Measurements from ENCODE around the gene CMKLR1. TPM values are rescaled to one million over a fixed set of nuclear protein-coding genes. Genes with fewer than 3 reads are reported as not detected.
A peak's percentile ranks its signal among the peaks of the same experiment; 100 is the strongest.

CMKLR1 gene
- total and polyA plus RNA-seq, 10 of the 15 experiments (the other 5 are each of a cell fraction or from before 2014, with no cell fraction given), result 13.8 to 52.3 (median 26.2) TPM

DNA sequence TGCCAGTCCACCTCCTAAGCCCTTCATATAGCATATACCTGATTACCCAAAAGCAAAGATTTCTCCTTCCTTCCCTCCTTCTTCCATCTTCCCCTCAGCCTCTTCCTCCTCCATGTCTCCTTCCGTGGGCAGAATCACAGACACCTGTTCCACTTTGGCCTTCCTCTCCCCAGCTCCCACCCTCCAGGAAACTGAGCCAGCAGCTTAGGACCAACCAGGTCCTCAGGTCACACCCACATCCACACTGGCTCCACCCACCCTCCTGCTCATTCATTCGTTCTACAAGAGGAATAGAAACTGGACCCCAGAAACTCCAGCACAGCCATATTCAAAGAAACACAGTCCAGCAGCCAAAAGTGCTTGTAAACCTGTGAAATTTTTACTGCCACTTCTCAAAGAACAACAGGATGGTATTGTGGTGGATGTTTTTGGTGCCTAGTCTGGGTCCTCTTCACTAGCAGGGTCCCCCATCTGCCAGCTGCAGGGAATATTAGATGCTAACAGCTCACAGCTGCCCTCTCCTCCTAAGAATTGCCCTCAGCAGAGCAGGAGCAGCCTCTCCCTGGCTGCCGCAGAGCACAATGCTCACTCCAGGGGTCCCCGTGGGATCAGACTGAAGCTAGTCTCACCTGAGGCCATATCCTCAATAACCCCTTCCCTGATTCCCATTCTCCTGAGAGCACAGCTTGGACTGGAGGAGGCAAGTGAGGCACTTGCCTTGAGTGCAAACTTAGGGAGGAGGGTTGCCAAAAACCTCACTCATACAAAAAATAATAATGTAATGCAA lies 18.4 kb downstream of the CMKLR1 start:
- CTCF ChIA-PET, result interaction anchor here (0.6 to 8.9 kb wide), 5 partner anchors 9 to 766 kb away, joined by 3 to 75 read pairs (median 5); no protein-coding TSS in a partner anchor
- peak; percentile 90 for ATAC-seq
- TF ChIP-seq TCF3 (IDR thresholded peaks at IDR 0.05; ENCODE audit: borderline replicate concordance, insufficient read depth, low read depth, low read length) (no peak), IKZF2 (IDR thresholded peaks at IDR 0.05) (peak; percentile 49 to 52; a peak in 1 of 4 replicates), MYC (IDR thresholded peaks at IDR 0.05; ENCODE audit: insufficient read depth, insufficient read length, insufficient replicate concordance, low read length, severe bottlenecking) (no peak), ZNF24 (IDR thresholded peaks at IDR 0.05) (peak; percentile 97), NFYA (IDR thresholded peaks at IDR 0.05; ENCODE audit: borderline replicate concordance, low read depth, low read length) (no peak), NFXL1 (IDR thresholded peaks at IDR 0.05; ENCODE audit: borderline replicate concordance) (no peak), SIX5 (IDR thresholded peaks at IDR 0.05; ENCODE audit: low read depth, low read length, severe bottlenecking) (no peak), ZNF622 (IDR thresholded peaks at IDR 0.05) (no peak), POU2F2 (IDR thresholded peaks at IDR 0.05; ENCODE audit: borderline replicate concordance, low read depth, low read length) (no peak), JUND (IDR thresholded peaks at IDR 0.05; ENCODE audit: low read depth, low read length) (no peak), RBBP5 (conservative IDR thresholded peaks at IDR 0.05) (no peak)
- TF ChIP-seq, protein P1, sequence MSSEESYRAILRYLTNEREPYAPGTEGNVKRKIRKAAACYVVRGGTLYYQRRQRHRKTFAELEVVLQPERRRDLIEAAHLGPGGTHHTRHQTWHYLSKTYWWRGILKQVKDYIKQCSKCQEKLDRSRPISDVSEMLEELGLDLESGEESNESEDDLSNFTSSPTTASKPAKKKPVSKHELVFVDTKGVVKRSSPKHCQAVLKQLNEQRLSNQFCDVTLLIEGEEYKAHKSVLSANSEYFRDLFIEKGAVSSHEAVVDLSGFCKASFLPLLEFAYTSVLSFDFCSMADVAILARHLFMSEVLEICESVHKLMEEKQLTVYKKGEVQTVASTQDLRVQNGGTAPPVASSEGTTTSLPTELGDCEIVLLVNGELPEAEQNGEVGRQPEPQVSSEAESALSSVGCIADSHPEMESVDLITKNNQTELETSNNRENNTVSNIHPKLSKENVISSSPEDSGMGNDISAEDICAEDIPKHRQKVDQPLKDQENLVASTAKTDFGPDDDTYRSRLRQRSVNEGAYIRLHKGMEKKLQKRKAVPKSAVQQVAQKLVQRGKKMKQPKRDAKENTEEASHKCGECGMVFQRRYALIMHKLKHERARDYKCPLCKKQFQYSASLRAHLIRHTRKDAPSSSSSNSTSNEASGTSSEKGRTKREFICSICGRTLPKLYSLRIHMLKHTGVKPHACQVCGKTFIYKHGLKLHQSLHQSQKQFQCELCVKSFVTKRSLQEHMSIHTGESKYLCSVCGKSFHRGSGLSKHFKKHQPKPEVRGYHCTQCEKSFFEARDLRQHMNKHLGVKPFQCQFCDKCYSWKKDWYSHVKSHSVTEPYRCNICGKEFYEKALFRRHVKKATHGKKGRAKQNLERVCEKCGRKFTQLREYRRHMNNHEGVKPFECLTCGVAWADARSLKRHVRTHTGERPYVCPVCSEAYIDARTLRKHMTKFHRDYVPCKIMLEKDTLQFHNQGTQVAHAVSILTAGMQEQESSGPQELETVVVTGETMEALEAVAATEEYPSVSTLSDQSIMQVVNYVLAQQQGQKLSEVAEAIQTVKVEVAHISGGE (CRISPR knock-in tag; IDR thresholded peaks at IDR 0.05), result no peak
- TF ChIP-seq, protein P2, sequence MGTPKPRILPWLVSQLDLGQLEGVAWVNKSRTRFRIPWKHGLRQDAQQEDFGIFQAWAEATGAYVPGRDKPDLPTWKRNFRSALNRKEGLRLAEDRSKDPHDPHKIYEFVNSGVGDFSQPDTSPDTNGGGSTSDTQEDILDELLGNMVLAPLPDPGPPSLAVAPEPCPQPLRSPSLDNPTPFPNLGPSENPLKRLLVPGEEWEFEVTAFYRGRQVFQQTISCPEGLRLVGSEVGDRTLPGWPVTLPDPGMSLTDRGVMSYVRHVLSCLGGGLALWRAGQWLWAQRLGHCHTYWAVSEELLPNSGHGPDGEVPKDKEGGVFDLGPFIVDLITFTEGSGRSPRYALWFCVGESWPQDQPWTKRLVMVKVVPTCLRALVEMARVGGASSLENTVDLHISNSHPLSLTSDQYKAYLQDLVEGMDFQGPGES (IDR thresholded peaks at IDR 0.05), result no peak
- TF ChIP-seq, protein P3, sequence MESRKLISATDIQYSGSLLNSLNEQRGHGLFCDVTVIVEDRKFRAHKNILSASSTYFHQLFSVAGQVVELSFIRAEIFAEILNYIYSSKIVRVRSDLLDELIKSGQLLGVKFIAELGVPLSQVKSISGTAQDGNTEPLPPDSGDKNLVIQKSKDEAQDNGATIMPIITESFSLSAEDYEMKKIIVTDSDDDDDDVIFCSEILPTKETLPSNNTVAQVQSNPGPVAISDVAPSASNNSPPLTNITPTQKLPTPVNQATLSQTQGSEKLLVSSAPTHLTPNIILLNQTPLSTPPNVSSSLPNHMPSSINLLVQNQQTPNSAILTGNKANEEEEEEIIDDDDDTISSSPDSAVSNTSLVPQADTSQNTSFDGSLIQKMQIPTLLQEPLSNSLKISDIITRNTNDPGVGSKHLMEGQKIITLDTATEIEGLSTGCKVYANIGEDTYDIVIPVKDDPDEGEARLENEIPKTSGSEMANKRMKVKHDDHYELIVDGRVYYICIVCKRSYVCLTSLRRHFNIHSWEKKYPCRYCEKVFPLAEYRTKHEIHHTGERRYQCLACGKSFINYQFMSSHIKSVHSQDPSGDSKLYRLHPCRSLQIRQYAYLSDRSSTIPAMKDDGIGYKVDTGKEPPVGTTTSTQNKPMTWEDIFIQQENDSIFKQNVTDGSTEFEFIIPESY (IDR thresholded peaks at IDR 0.05), result no peak

More for the DNA sequence above, 18.4 kb downstream of the CMKLR1 start:
- 31% methylated on average over 4 of the region's 4 CpGs for WGBS (ENCODE audit: insufficient coverage, insufficient replicate concordance, low lambda C conversion rate, missing lambda C conversion rate)
- no peaks in the 10 kb centered on the region for H4K20me1 ChIP-seq (ENCODE audit: control insufficient read depth, insufficient read depth)
- H3K9me3 ChIP-seq (replicated peaks; ENCODE audit: control insufficient read depth, insufficient read depth, low read length), result peaks cover 4% of the 10 kb centered on the region; the same call in 2 of the 3 replicates
- no TSS peak for BruUV-seq (replicated peaks)
- H3K79me2 ChIP-seq (ENCODE audit: control insufficient read depth, insufficient read depth, low read length), result peaks cover 39% of the 10 kb centered on the region
- peak overlapping the region; percentile 67 for H2AFZ ChIP-seq (ENCODE audit: control insufficient read depth, low read depth, low read length)
- no peaks in the 10 kb centered on the region for H3K36me3 ChIP-seq (ENCODE audit: control insufficient read depth in 2 of 2, insufficient read depth in 2 of 2, low read length in 1 of 2)
- ChIA-PET SMC1A (ENCODE audit: uncharacterized antibody, unreplicated experiment) (interaction anchor here (0.7 to 19.0 kb wide), 7 partner anchors 11 to 632 kb away, joined by 3 to 185 read pairs (median 5); partner anchors contain the start of gene CMKLR1), RAD21 (ENCODE audit: unreplicated experiment) (interaction anchor here (0.7 to 3.9 kb wide), 7 partner anchors 13 to 248 kb away, joined by 3 to 63 read pairs (median 4); no protein-coding TSS in a partner anchor), POLR2A (interaction anchor here (0.8 to 4.0 kb wide), 5 partner anchors 11 to 371 kb away, joined by 3 to 35 read pairs (median 3); no protein-coding TSS in a partner anchor)
- H3K4me1 ChIP-seq (ENCODE audit: control insufficient read depth, insufficient read depth, low read length), result peaks cover 50% of the 10 kb centered on the region
- H3K27me3 ChIP-seq (replicated peaks in 1 of 2; ENCODE audit: control insufficient read depth in 2 of 2, insufficient read depth in 2 of 2, low read length in 1 of 2), result no peaks in the 10 kb centered on the region
- H3K27ac ChIP-seq (ENCODE audit: control insufficient read depth, insufficient read depth), result peak overlapping the region; percentile 89
- peak overlapping the region; percentile 85 for H3K4me2 ChIP-seq (ENCODE audit: control insufficient read depth, insufficient read depth)
- in situ Hi-C loops (cut with MboI), result no loop called here
- DNase-seq (ENCODE audit: low read depth, low spot score), result peak; percentile 85
- peak overlapping the region; percentile 69 for H3K4me3 ChIP-seq
- peak; percentile 61 for FAIRE-seq
- H3K9ac ChIP-seq (ENCODE audit: control insufficient read depth, insufficient read depth, low read length), result peak overlapping the region; percentile 87
- intact Hi-C loops (cut with micrococcal nuclease; ENCODE audit: unreplicated experiment), result loop anchor here (5.0 kb wide), 1 partner anchor 42 kb away; no protein-coding TSS in a partner anchor
